HL-60 (cell line): ENCODE data around the gene DEGS1.

Experiments
- DNase-seq, 2 experiments: peaks; one replicate each; pipeline ENCODE4 v3.0.0-alpha.2; 2010 to 2020; ENCODE audit warnings: low read depth in 1 of 2, low spot score in 1 of 2
- H3K27ac ChIP-seq: fragments of 250-450 bp; sonication (Bioruptor Pico); replicated peaks from 2 replicates; pipeline ENCODE4 v1.5.1; 2020; ENCODE audit warnings: mild to moderate bottlenecking, moderate library complexity
- H3K27me3 ChIP-seq: fragments of 250-450 bp; sonication (Bioruptor Pico); 2 replicates; pipeline ENCODE4 v1.5.1; 2021; ENCODE audit warnings: mild to moderate bottlenecking, moderate library complexity; ENCODE audit not compliant: insufficient read depth, poor library complexity, severe bottlenecking
- H3K4me3 ChIP-seq: replicated peaks from 2 replicates; pipeline ENCODE4 v1.5.1; 2011; ENCODE audit warnings: mild to moderate bottlenecking, control low read depth, low read length; ENCODE audit not compliant: insufficient read depth
- CTCF ChIP-seq: IDR thresholded peaks from one replicate; pipeline ENCODE4 v1.5.1; 2011; ENCODE audit warnings: low read length, control low read depth, inconsistent platforms; ENCODE audit not compliant: insufficient read depth
- GABPA ChIP-seq: IDR thresholded peaks from 2 replicates; pipeline ENCODE4 v1.6.1; 2012; ENCODE audit warnings: low read depth
- POLR2AphosphoS5 ChIP-seq: IDR thresholded peaks from 2 replicates; pipeline ENCODE4 v1.6.1; 2012; ENCODE audit warnings: low read depth
- REST ChIP-seq: IDR thresholded peaks from 2 replicates; pipeline ENCODE4 v1.6.1; 2012; ENCODE audit warnings: low read depth; ENCODE audit not compliant: insufficient replicate concordance
- SPI1 ChIP-seq: IDR thresholded peaks from 2 replicates; pipeline ENCODE4 v1.6.1; 2012; ENCODE audit warnings: low read depth, mild to moderate bottlenecking, borderline replicate concordance

DEGS1 gene

GRCh38 chr1:224196813-224197600 lies 14.0 kb downstream of the DEGS1 start:
- no peak for TF ChIP-seq GABPA
- no peak for TF ChIP-seq POLR2AphosphoS5
- no peak for TF ChIP-seq REST
- TF ChIP-seq CTCF = no peak
- TF ChIP-seq SPI1 = no peak
- no peak overlapping the region for H3K27ac ChIP-seq
- DNase-seq = no peak
- H3K4me3 ChIP-seq = no peak overlapping the region
- no peaks in the 10 kb centered on the region for H3K27me3 ChIP-seq

- no peak for DNase-seq
- no peaks in the 10 kb centered on the region for H3K27me3 ChIP-seq
- TF ChIP-seq SPI1 = no peak
- no peak for TF ChIP-seq REST
- no peak for TF ChIP-seq CTCF
- TF ChIP-seq POLR2AphosphoS5 = no peak
- TF ChIP-seq GABPA = no peak
- H3K4me3 ChIP-seq = no peak overlapping the region
- H3K27ac ChIP-seq = no peak overlapping the region
These were observed 15.5 kb downstream of the DEGS1 start for GRCh38 chr1:224198572-224198971.

DNA sequence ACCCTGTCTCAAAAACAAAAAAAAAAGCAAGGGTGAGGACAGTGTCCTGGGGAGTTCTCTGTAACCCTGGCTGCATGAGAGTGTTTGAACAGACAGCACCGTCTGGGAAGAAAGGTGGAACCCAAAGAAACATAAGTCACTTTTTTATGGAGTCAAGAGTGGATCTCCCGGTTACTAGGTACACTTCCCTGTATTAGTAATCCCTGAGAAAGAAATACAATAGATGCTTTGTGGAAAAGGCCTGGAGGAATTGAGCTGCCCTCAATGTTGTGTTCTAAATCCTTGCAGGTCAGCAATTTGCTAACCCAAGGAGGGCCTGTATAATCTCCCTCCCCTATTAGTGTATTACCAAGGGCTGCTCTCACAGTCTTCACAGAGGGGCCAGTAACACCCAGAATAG lies 16.6 kb downstream of the DEGS1 start:
- Histone ChIP-seq H3K4me3 (no peak overlapping the region), H3K27ac (no peak overlapping the region), H3K27me3 (no peaks in the 10 kb centered on the region)
- no peak for DNase-seq
- no peak for TF ChIP-seq POLR2AphosphoS5
- no peak for TF ChIP-seq SPI1
- TF ChIP-seq GABPA = no peak
- no peak for TF ChIP-seq CTCF
- TF ChIP-seq REST = no peak
